Body of pancreas (tissue), 4 donors: ENCODE measurements around the gene IRS1.
A peak's percentile ranks its signal among the peaks of the same experiment; 100 is the strongest.

ENCODE experiments used
- POLR2A ChIP-seq, 3 donors: fragments of 450-650 bp; IDR thresholded peaks; one replicate each; pipeline ENCODE4 v1.6.1; 2016; ENCODE audit warnings: antibody characterized with exemption in 3 of 3, mild to moderate bottlenecking in 2 of 3
- TF ChIP-seq, protein P1 (sequence below), 7 experiments: fragments of 450-650 bp in 4 of 7; fragments of 200-600 bp in 3 of 7; sonication (generic) in 3 of 7; IDR thresholded peaks; one replicate each; pipeline ENCODE4 v1.5.1; 2016 to 2019; ENCODE audit warnings: antibody characterized with exemption in 7 of 7

DNA sequence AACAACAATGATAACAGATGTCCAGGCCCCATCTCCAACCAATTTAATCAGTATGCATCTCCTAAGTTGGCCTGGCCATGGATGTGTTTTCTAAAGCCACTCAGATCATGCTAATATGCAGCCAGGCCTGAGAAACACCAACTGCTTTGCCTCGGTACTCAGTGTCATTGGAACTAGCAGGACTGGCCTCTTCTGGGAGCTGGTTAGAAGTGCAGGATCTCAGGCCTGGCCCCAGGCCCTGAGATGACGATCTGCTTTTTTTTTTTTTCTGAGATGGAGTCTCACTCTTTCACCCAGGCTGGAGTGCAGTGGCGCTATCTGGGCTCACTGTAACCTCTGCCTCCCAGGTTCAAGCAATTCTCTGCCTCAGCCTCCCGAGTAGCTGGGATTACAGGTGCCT is 69.1 kb downstream of the IRS1 start:
- TF ChIP-seq, protein P1, sequence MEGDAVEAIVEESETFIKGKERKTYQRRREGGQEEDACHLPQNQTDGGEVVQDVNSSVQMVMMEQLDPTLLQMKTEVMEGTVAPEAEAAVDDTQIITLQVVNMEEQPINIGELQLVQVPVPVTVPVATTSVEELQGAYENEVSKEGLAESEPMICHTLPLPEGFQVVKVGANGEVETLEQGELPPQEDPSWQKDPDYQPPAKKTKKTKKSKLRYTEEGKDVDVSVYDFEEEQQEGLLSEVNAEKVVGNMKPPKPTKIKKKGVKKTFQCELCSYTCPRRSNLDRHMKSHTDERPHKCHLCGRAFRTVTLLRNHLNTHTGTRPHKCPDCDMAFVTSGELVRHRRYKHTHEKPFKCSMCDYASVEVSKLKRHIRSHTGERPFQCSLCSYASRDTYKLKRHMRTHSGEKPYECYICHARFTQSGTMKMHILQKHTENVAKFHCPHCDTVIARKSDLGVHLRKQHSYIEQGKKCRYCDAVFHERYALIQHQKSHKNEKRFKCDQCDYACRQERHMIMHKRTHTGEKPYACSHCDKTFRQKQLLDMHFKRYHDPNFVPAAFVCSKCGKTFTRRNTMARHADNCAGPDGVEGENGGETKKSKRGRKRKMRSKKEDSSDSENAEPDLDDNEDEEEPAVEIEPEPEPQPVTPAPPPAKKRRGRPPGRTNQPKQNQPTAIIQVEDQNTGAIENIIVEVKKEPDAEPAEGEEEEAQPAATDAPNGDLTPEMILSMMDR (IDR thresholded peaks at IDR 0.05): peak in 1 of 7 experiments; percentile 19
- no peak for TF ChIP-seq POLR2A (IDR thresholded peaks at IDR 0.05)
